Thymus (tissue), 14 donors: ENCODE data around the gene MBD1. TPM values are rescaled to one million over a fixed set of nuclear protein-coding genes. Genes with fewer than 3 reads are reported as not detected.

ENCODE experiments used
- DNase-seq, 9 donors: peaks; one replicate each; pipeline ENCODE4 v3.0.0-alpha.2; 2013; ENCODE audit warnings: low spot score in 9 of 9, low read depth in 6 of 9, missing footprints in 1 of 9
- H3K27ac ChIP-seq, 2 donors: one replicate each; pipeline ENCODE4 v1.5.1; 2013; ENCODE audit warnings: control low read depth in 1 of 2, low read depth in 1 of 2, low read length in 1 of 2, mild to moderate bottlenecking in 1 of 2, moderate library complexity in 1 of 2
- H3K27me3 ChIP-seq, 2 donors: one replicate each; pipeline ENCODE4 v1.5.1; 2013; ENCODE audit warnings: low read length in 1 of 2; ENCODE audit not compliant: control insufficient read depth in 2 of 2, insufficient read depth in 1 of 2
- H3K36me3 ChIP-seq, 2 donors: one replicate each; pipeline ENCODE4 v1.5.1; 2013; ENCODE audit warnings: low read length in 1 of 2, mild to moderate bottlenecking in 1 of 2, moderate library complexity in 1 of 2; ENCODE audit not compliant: control insufficient read depth in 2 of 2, insufficient read depth in 2 of 2
- H3K4me1 ChIP-seq, 2 donors: one replicate each; pipeline ENCODE4 v1.5.1; 2013; ENCODE audit warnings: low read length in 2 of 2; ENCODE audit not compliant: control insufficient read depth in 2 of 2, insufficient read depth in 2 of 2
- H3K4me3 ChIP-seq, 2 donors: one replicate each; pipeline ENCODE4 v1.5.1; 2013; ENCODE audit warnings: low read length in 2 of 2, control low read depth in 1 of 2, mild to moderate bottlenecking in 1 of 2
- H3K9me3 ChIP-seq, 2 donors: one replicate each; pipeline ENCODE4 v1.5.1; 2013; ENCODE audit warnings: low read length in 1 of 2, mild to moderate bottlenecking in 1 of 2; ENCODE audit not compliant: control insufficient read depth in 2 of 2, insufficient read depth in 1 of 2
- WGBS: extraction: QIAGEN DNeasy Blood & Tissue Kit; methylation state at CpG from one replicate; pipeline ENCODE4 v1.1.7; 2013; 5-methylcytosine and 5-hydroxymethylcytosine counted together
- long read RNA-seq, 10 donors: transcript quantifications; one replicate each; lab custom pipeline, GENCODE V29; 2026
- polyA plus RNA-seq: library from polyadenylated mRNA; stranded (reverse); fragments of 200-250 nt; gene quantifications from one replicate; pipeline ENCODE4 v1.2.3, GENCODE V29; 2013
- total RNA-seq: library from RNA; stranded (reverse); fragments of 120-200 nt; gene quantifications from one replicate; pipeline ENCODE4 v1.2.4, GENCODE V29; 2013
- donor health status: healthy.

The MBD1 gene
- total RNA-seq (37.3 TPM), polyA plus RNA-seq (48.9 TPM)
- long read RNA-seq, donor 1: 0 reads
- long read RNA-seq, donor 2, full-length matches to known transcripts: 11 of 16 reads
- long read RNA-seq, donor 2, partial matches to known transcripts: 5 of 16 reads
- long read RNA-seq, donor 2, other reads (novel, unspliced or antisense): 0 of 16 reads
- long read RNA-seq, donor 3, partial matches to known transcripts: 0 of 4 reads
- long read RNA-seq, donor 3, other reads (novel, unspliced or antisense): 0 of 4 reads
- long read RNA-seq, donor 4, partial matches to known transcripts: 0 of 1 reads
- long read RNA-seq, donor 4, other reads (novel, unspliced or antisense): 0 of 1 reads
- long read RNA-seq, donor 5, full-length matches to known transcripts: 5 of 10 reads
- long read RNA-seq, donor 5, partial matches to known transcripts: 5 of 10 reads
- long read RNA-seq, donor 5, other reads (novel, unspliced or antisense): 0 of 10 reads
- long read RNA-seq, donor 6, partial matches to known transcripts: 0 of 2 reads
- long read RNA-seq, donor 6, other reads (novel, unspliced or antisense): 0 of 2 reads
- long read RNA-seq, donor 7, partial matches to known transcripts: 15 of 15 reads
- long read RNA-seq, donor 7, other reads (novel, unspliced or antisense): 0 of 15 reads
- long read RNA-seq, donor 8, partial matches to known transcripts: 0 of 1 reads
- long read RNA-seq, donor 8, other reads (novel, unspliced or antisense): 0 of 1 reads
- long read RNA-seq, donor 9: 0 reads
- long read RNA-seq, donor 10, partial matches to known transcripts: 11 of 12 reads
- long read RNA-seq, donor 10, other reads (novel, unspliced or antisense): 0 of 12 reads

GRCh38 chr18:50281295-50281971, at the start of gene MBD1:
Gene MBD1 (minus strand): TSS chr18:50281523. CDS start chr18:50279992, 1,531 bp downstream.
- H3K36me3 ChIP-seq: peaks cover 46 to 69% of the 10 kb centered on the region in 2 donors
- peaks cover 22 to 27% of the 10 kb centered on the region in 2 donors for H3K4me1 ChIP-seq
- H3K9me3 ChIP-seq: peaks cover 0 to 5% of the 10 kb centered on the region in 2 donors
- peak; percentile 91 to 98 (median 96) for DNase-seq
- H3K27me3 ChIP-seq: no peaks in the 10 kb centered on the region
- peak within 1 kb of the TSS; percentile 75 to 77 for H3K4me3 ChIP-seq
- WGBS: under 1% methylated on average over 63 of the region's 63 CpGs
- H3K27ac ChIP-seq: peak within 1 kb of the TSS; percentile 96 to 98

- H3K4me3 ChIP-seq: no peak overlapping the region
- H3K36me3 ChIP-seq: no peaks in the 10 kb centered on the region
- no peaks in the 10 kb centered on the region for H3K27me3 ChIP-seq
- no peaks in the 10 kb centered on the region for H3K4me1 ChIP-seq
- no peak overlapping the region for H3K27ac ChIP-seq
- no peaks in the 10 kb centered on the region for H3K9me3 ChIP-seq
- no peak for DNase-seq
These were observed 48.9 kb upstream of the MBD1 start for GRCh38 chr18:50330176-50330575.

GRCh38 chr18:50327983-50328382, 46.7 kb upstream of the MBD1 start:
- Histone ChIP-seq H3K9me3 (no peaks in the 10 kb centered on the region), H3K27me3 (no peaks in the 10 kb centered on the region), H3K36me3 (no peaks in the 10 kb centered on the region), H3K4me3 (no peak overlapping the region), H3K27ac (no peak overlapping the region), H3K4me1 (no peaks in the 10 kb centered on the region)
- no peak for DNase-seq
- 79% methylated on average over 3 of the region's 3 CpGs for WGBS

GRCh38 chr18:50320719-50321118, 39.4 kb upstream of the MBD1 start:
- Histone ChIP-seq H3K4me1 (no peaks in the 10 kb centered on the region), H3K27ac (no peak overlapping the region), H3K27me3 (no peaks in the 10 kb centered on the region), H3K36me3 (no peaks in the 10 kb centered on the region), H3K9me3 (no peaks in the 10 kb centered on the region), H3K4me3 (no peak overlapping the region)
- DNase-seq: peak in 1 of 9 donors; percentile 27
- WGBS: 43% methylated on average over 5 of the region's 5 CpGs

- H3K27ac ChIP-seq: no peak overlapping the region
- 74% methylated on average over 5 of the region's 5 CpGs for WGBS
- H3K4me3 ChIP-seq: no peak overlapping the region
- no peaks in the 10 kb centered on the region for H3K36me3 ChIP-seq
- H3K9me3 ChIP-seq: no peaks in the 10 kb centered on the region
- no peaks in the 10 kb centered on the region for H3K4me1 ChIP-seq
- H3K27me3 ChIP-seq: no peaks in the 10 kb centered on the region
- DNase-seq: no peak
These were observed 34.0 kb upstream of the MBD1 start for GRCh38 chr18:50315100-50315871.

GRCh38 chr18:50313873-50314460, 32.6 kb upstream of the MBD1 start:
- Histone ChIP-seq H3K4me3 (no peak overlapping the region), H3K36me3 (no peaks in the 10 kb centered on the region), H3K9me3 (no peaks in the 10 kb centered on the region), H3K27me3 (no peaks in the 10 kb centered on the region), H3K4me1 (no peaks in the 10 kb centered on the region), H3K27ac (no peak overlapping the region)
- 72% methylated on average over 2 of the region's 2 CpGs for WGBS
- no peak for DNase-seq

GRCh38 chr18:50313031-50313607, 31.8 kb upstream of the MBD1 start:
- H3K4me3 ChIP-seq: no peak overlapping the region
- 94% methylated on average over 2 of the region's 2 CpGs for WGBS
- H3K27ac ChIP-seq: no peak overlapping the region
- H3K4me1 ChIP-seq: peaks cover under 1 to 2% of the 10 kb centered on the region in 2 donors
- no peaks in the 10 kb centered on the region for H3K36me3 ChIP-seq
- H3K9me3 ChIP-seq: no peaks in the 10 kb centered on the region
- no peaks in the 10 kb centered on the region for H3K27me3 ChIP-seq
- DNase-seq: no peak
